Activated T-helper 17 cell treated with anti-CD3 and anti-CD28 coated beads, Interleukin-2, amount 50 U/mL, for 72 hours (primary cell): ENCODE data around the gene DAB2. TPM values are rescaled to one million over a fixed set of nuclear protein-coding genes. Genes with fewer than 3 reads are reported as not detected.
"Not testable (repeated sequence)": the region's sequence is repeated elsewhere in the genome, so short reads cannot be mapped to it uniquely, and the experiment has no call there.

ENCODE experiments used
- ATAC-seq: fragments of 150-1000 bp; cut with Tn5 transposase; replicated peaks from 2 replicates; pipeline ENCODE4 v1.10.0; 2021; ENCODE audit warnings: mild to moderate bottlenecking, moderate library complexity
- H3K27ac Mint-ChIP-seq: one replicate; pipeline ENCODE4 v1.8.0; 2022; ENCODE audit warnings: mixed read lengths
- H3K27me3 Mint-ChIP-seq: one replicate; pipeline ENCODE4 v1.8.0; 2022; ENCODE audit warnings: mixed read lengths
- H3K36me3 Mint-ChIP-seq: one replicate; pipeline ENCODE4 v1.8.0; 2022; ENCODE audit warnings: low read depth, mild to moderate bottlenecking, mixed read lengths
- H3K4me1 Mint-ChIP-seq: one replicate; pipeline ENCODE4 v1.8.0; 2022; ENCODE audit warnings: mixed read lengths
- H3K4me3 Mint-ChIP-seq: one replicate; pipeline ENCODE4 v1.8.0; 2022; ENCODE audit warnings: mild to moderate bottlenecking, mixed read lengths
- H3K9me3 Mint-ChIP-seq: one replicate; pipeline ENCODE4 v1.8.0; 2022; ENCODE audit warnings: mixed read lengths
- total RNA-seq, 2 donors: library from RNA; stranded (reverse); gene quantifications; one replicate each; pipeline ENCODE4 v1.2.3, GENCODE V29; 2022

The DAB2 gene
- total RNA-seq, 2 donors from 2014 or later, result 0.05 TPM; not detected in 1

- Mint-ChIP-seq H3K9me3 (peaks cover 3% of the 10 kb centered on the region), H3K4me3 (no peak overlapping the region), H3K27ac (no peak overlapping the region), H3K4me1 (no peaks in the 10 kb centered on the region), H3K27me3 (peaks cover 26% of the 10 kb centered on the region), H3K36me3 (no peaks in the 10 kb centered on the region)
- no peak for ATAC-seq
Observed at GRCh38 chr5:39340506-39340905, 84.3 kb downstream of the DAB2 start.

- no peak overlapping the region for H3K4me3 Mint-ChIP-seq
- no peaks in the 10 kb centered on the region for H3K9me3 Mint-ChIP-seq
- no peaks in the 10 kb centered on the region for H3K36me3 Mint-ChIP-seq
- ATAC-seq, result no peak
- H3K27me3 Mint-ChIP-seq, result peaks cover 11% of the 10 kb centered on the region
- H3K4me1 Mint-ChIP-seq, result no peaks in the 10 kb centered on the region
- H3K27ac Mint-ChIP-seq, result no peak overlapping the region
Observed at GRCh38 chr5:39337252-39337915, 87.4 kb downstream of the DAB2 start.

GRCh38 chr5:39334296-39334695 is 90.5 kb downstream of the DAB2 start:
- not testable (repeated sequence) for H3K36me3 Mint-ChIP-seq, H3K27me3 Mint-ChIP-seq, H3K4me3 Mint-ChIP-seq, H3K27ac Mint-ChIP-seq, H3K4me1 Mint-ChIP-seq, H3K9me3 Mint-ChIP-seq, ATAC-seq

GRCh38 chr5:39333104-39333503 is 91.7 kb downstream of the DAB2 start:
- H3K4me3 Mint-ChIP-seq, result no peak overlapping the region
- no peaks in the 10 kb centered on the region for H3K36me3 Mint-ChIP-seq
- H3K27ac Mint-ChIP-seq, result no peak overlapping the region
- H3K27me3 Mint-ChIP-seq, result peaks cover 3% of the 10 kb centered on the region
- no peak for ATAC-seq
- no peaks in the 10 kb centered on the region for H3K9me3 Mint-ChIP-seq
- H3K4me1 Mint-ChIP-seq, result no peaks in the 10 kb centered on the region

- no peak overlapping the region for H3K4me3 Mint-ChIP-seq
- no peak for ATAC-seq
- no peaks in the 10 kb centered on the region for H3K4me1 Mint-ChIP-seq
- no peaks in the 10 kb centered on the region for H3K36me3 Mint-ChIP-seq
- H3K9me3 Mint-ChIP-seq, result no peaks in the 10 kb centered on the region
- H3K27ac Mint-ChIP-seq, result no peak overlapping the region
- peaks cover 3% of the 10 kb centered on the region for H3K27me3 Mint-ChIP-seq
Observed at GRCh38 chr5:39331861-39332381, 92.9 kb downstream of the DAB2 start.

GRCh38 chr5:39328731-39329130 is 96.0 kb downstream of the DAB2 start:
- no peaks in the 10 kb centered on the region for H3K9me3 Mint-ChIP-seq
- H3K4me3 Mint-ChIP-seq, result no peak overlapping the region
- H3K27me3 Mint-ChIP-seq, result no peaks in the 10 kb centered on the region
- H3K36me3 Mint-ChIP-seq, result no peaks in the 10 kb centered on the region
- H3K4me1 Mint-ChIP-seq, result no peaks in the 10 kb centered on the region
- no peak overlapping the region for H3K27ac Mint-ChIP-seq
- ATAC-seq, result no peak

- H3K27me3 Mint-ChIP-seq, result peaks cover 11% of the 10 kb centered on the region
- no peaks in the 10 kb centered on the region for H3K36me3 Mint-ChIP-seq
- H3K4me1 Mint-ChIP-seq, result no peaks in the 10 kb centered on the region
- no peak for ATAC-seq
- no peak overlapping the region for H3K4me3 Mint-ChIP-seq
- no peaks in the 10 kb centered on the region for H3K9me3 Mint-ChIP-seq
- no peak overlapping the region for H3K27ac Mint-ChIP-seq
Observed at GRCh38 chr5:39323542-39323941, 101.2 kb downstream of the DAB2 start.

Other genes with a start within 250 kb of the DAB2 start
- gene FYB1, start 205.4 kb downstream of the DAB2 start, total RNA-seq, result 100 to 1,000 TPM in 1 of 2 donors, 10 to 100 TPM in 1; 95.7 to 153 TPM
- gene C9, start 60.5 kb downstream of the DAB2 start, total RNA-seq, result not detected